K562 (cell line): Measurements from ENCODE around the gene CFAP92. TPM values are rescaled to one million over a fixed set of nuclear protein-coding genes. Genes with fewer than 3 reads are reported as not detected.

Source experiments
- ILF3 ChIP-seq: fragments of 450-650 bp; IDR thresholded peaks from 2 replicates; pipeline ENCODE4 v1.6.1; 2018; ENCODE audit warnings: antibody characterized with exemption, mild to moderate bottlenecking, moderate library complexity, borderline replicate concordance
- MCM3 ChIP-seq: fragments of 450-650 bp; IDR thresholded peaks from 2 replicates; pipeline ENCODE4 v1.6.1; 2016
- TCFL5 ChIP-seq: fragments of 250-450 bp; sonication (Bioruptor Pico); conservative IDR thresholded peaks from 2 replicates; pipeline ENCODE4 v1.6.1; 2021; ENCODE audit warnings: mild to moderate bottlenecking, moderate library complexity, matching md5 sums
- ZNF407 ChIP-seq: fragments of 450-650 bp; IDR thresholded peaks from 2 replicates; pipeline ENCODE4 v1.6.1; 2016; ENCODE audit warnings: low read depth
- ZSCAN29 ChIP-seq: fragments of 450-650 bp; IDR thresholded peaks from 2 replicates; pipeline ENCODE4 v1.6.1; 2017
- polyA plus RNA-seq, 8 experiments: library from polyadenylated mRNA; depleted of rRNA in 4 of 8; stranded (reverse) in 5 of 8; unstranded in 3 of 8; fragments of >200 nt; fragmentation: Nextera tagmentation in 2 of 8; fragmentation: Illumina TruSeq in 1 of 8; extraction: Ambion mirVana in 2 of 8; extraction: Trizol in 1 of 8; gene quantifications; 2 replicates each; pipeline versions ENCODE4 v1.2.1 to v1.2.3, GENCODE V29; 2011 to 2014; ENCODE audit warnings: inconsistent platforms in 1 of 8, missing spikeins in 1 of 8
- total RNA-seq, 7 experiments: library from RNA; depleted of rRNA in 6 of 7; stranded (reverse); fragments of >200 nt in 6 of 7; fragmentation: Illumina TruSeq in 2 of 7; extraction: Trizol in 2 of 7; gene quantifications; 2 replicates each; pipeline versions ENCODE4 v1.2.1 to v1.2.3, GENCODE V29; 2011 to 2021; ENCODE audit warnings: low replicate concordance in 1 of 7

CFAP92 gene
- total and polyA plus RNA-seq, 9 of the 15 experiments (the other 6 are each of a cell fraction or from before 2014, with no cell fraction given) = 0.06 to 0.62 (median 0.36) TPM

GRCh38 chr3:129000742-129001100, 6.8 kb upstream of the CFAP92 start (continued):
- TF ChIP-seq TCFL5 (no peak), ZNF407 (no peak), MCM3 (no peak), ILF3 (no peak), ZSCAN29 (no peak)
